Hepatocyte (in vitro differentiated cells): ENCODE data around the gene ADAM12. TPM values are rescaled to one million over a fixed set of nuclear protein-coding genes. Genes with fewer than 3 reads are reported as not detected.

ENCODE experiments used
- DNase-seq: peaks from one replicate; pipeline ENCODE4 v3.0.0-alpha.2; 2016; ENCODE audit warnings: low spot score
- H2AFZ ChIP-seq: fragments of 200-600 bp; sonication (generic); 2 replicates; pipeline ENCODE4 v1.6.0; 2016; ENCODE audit warnings: antibody characterized with exemption, mild to moderate bottlenecking
- H3K27ac ChIP-seq: fragments of 200-600 bp; sonication (generic); 2 replicates; pipeline ENCODE4 v1.5.1; 2016; ENCODE audit warnings: mild to moderate bottlenecking
- H3K27me3 ChIP-seq: fragments of 200-600 bp; sonication (generic); 2 replicates; pipeline ENCODE4 v1.6.1; 2016
- H3K36me3 ChIP-seq: fragments of 200-600 bp; sonication (generic); replicated peaks from 2 replicates; pipeline ENCODE4 v1.5.1; 2016; ENCODE audit warnings: low read depth; ENCODE audit not compliant: insufficient read depth
- H3K4me1 ChIP-seq: fragments of 200-600 bp; sonication (generic); 2 replicates; pipeline ENCODE4 v1.5.1; 2016; ENCODE audit warnings: mild to moderate bottlenecking, moderate library complexity; ENCODE audit not compliant: insufficient read depth
- H3K4me2 ChIP-seq: fragments of 200-600 bp; sonication (generic); 2 replicates; pipeline ENCODE4 v1.6.0; 2016
- H3K4me3 ChIP-seq: fragments of 200-600 bp; sonication (generic); 2 replicates; pipeline ENCODE4 v1.5.1; 2016; ENCODE audit warnings: mild to moderate bottlenecking
- H3K79me2 ChIP-seq: fragments of 200-600 bp; sonication (generic); 2 replicates; pipeline ENCODE4 v1.6.0; 2017; ENCODE audit warnings: mild to moderate bottlenecking
- H3K9me2 ChIP-seq: fragments of 200-600 bp; sonication (generic); replicated peaks from 2 replicates; pipeline ENCODE4 v1.6.0; 2017; ENCODE audit warnings: mild to moderate bottlenecking; ENCODE audit not compliant: insufficient read depth
- H3K9me3 ChIP-seq: fragments of 200-600 bp; sonication (generic); 2 replicates; pipeline ENCODE4 v1.5.1; 2016; ENCODE audit warnings: low read depth, mild to moderate bottlenecking
- H4K20me1 ChIP-seq: fragments of 200-600 bp; sonication (generic); 2 replicates; pipeline ENCODE4 v1.6.0; 2016; ENCODE audit warnings: mild to moderate bottlenecking; ENCODE audit not compliant: insufficient read depth, poor library complexity, severe bottlenecking
- CTCF ChIP-seq: fragments of 200-600 bp; sonication (generic); IDR thresholded peaks from 2 replicates; pipeline ENCODE4 v1.5.1; 2016; ENCODE audit warnings: antibody characterized with exemption, mild to moderate bottlenecking; ENCODE audit not compliant: poor library complexity
- EZH2 ChIP-seq: fragments of 200-600 bp; sonication (generic); IDR thresholded peaks from 2 replicates; pipeline ENCODE4 v1.6.1; 2016; ENCODE audit warnings: antibody characterized with exemption, mild to moderate bottlenecking, borderline replicate concordance
- EZH2phosphoT487 ChIP-seq: fragments of 200-600 bp; sonication (generic); IDR thresholded peaks from one replicate; pipeline ENCODE4 v1.6.1; 2018; ENCODE audit warnings: antibody characterized with exemption, mild to moderate bottlenecking, low read depth, moderate library complexity; ENCODE audit not compliant: unreplicated experiment, severe bottlenecking
- WGBS: methylation state at CpG from one replicate; pipeline ENCODE4 v1.1.6; 2016; ENCODE audit warnings: low lambda C conversion rate; ENCODE audit errors: missing lambda C conversion rate; 5-methylcytosine and 5-hydroxymethylcytosine counted together
- polyA plus RNA-seq: library from polyadenylated mRNA; unstranded; fragments of >200 nt; fragmentation: Nextera tagmentation; extraction: Ambion mirVana; gene quantifications from 2 replicates; pipeline ENCODE4 v1.2.1, GENCODE V29; 2016
- total RNA-seq: library from RNA; depleted of rRNA; stranded (reverse); fragments of >200 nt; gene quantifications from 2 replicates; pipeline ENCODE4 v1.2.3, GENCODE V29; 2014

The ADAM12 gene
- total and polyA plus RNA-seq, 2 experiments from 2014 or later, result 4.9 to 11.3 TPM

- H2AFZ ChIP-seq, result no peak overlapping the region
These were observed 32.5 kb upstream of the ADAM12 start for GRCh38 chr10:126420567-126421300.

GRCh38 chr10:126417220-126417825 is 29.0 kb upstream of the ADAM12 start:
- H2AFZ ChIP-seq, result no peak overlapping the region
- no peaks in the 10 kb centered on the region for H3K79me2 ChIP-seq
- no peaks in the 10 kb centered on the region for H3K36me3 ChIP-seq
- H3K27ac ChIP-seq, result no peak overlapping the region
- H3K9me2 ChIP-seq, result no peaks in the 10 kb centered on the region
- TF ChIP-seq EZH2phosphoT487, result no peak
- no peak for TF ChIP-seq EZH2
- TF ChIP-seq CTCF, result no peak
- 83% methylated on average over 4 of the region's 4 CpGs for WGBS
- no peak for DNase-seq
- no peaks in the 10 kb centered on the region for H3K4me1 ChIP-seq
- H3K9me3 ChIP-seq, result no peaks in the 10 kb centered on the region
- H3K4me2 ChIP-seq, result no peak overlapping the region
- H3K4me3 ChIP-seq, result no peak overlapping the region
- no peaks in the 10 kb centered on the region for H4K20me1 ChIP-seq
- no peaks in the 10 kb centered on the region for H3K27me3 ChIP-seq

More at GRCh38 chr10:126420567-126421300, 32.5 kb upstream of the ADAM12 start:
- 85% methylated on average over 12 of the region's 12 CpGs for WGBS
- H4K20me1 ChIP-seq, result no peaks in the 10 kb centered on the region
- no peaks in the 10 kb centered on the region for H3K27me3 ChIP-seq
- no peaks in the 10 kb centered on the region for H3K36me3 ChIP-seq
- H3K4me1 ChIP-seq, result no peaks in the 10 kb centered on the region
- DNase-seq, result no peak
- no peaks in the 10 kb centered on the region for H3K9me3 ChIP-seq
- no peak overlapping the region for H3K4me2 ChIP-seq
- H3K4me3 ChIP-seq, result no peak overlapping the region
- no peaks in the 10 kb centered on the region for H3K79me2 ChIP-seq
- TF ChIP-seq EZH2 (no peak), CTCF (no peak), EZH2phosphoT487 (no peak)
- no peaks in the 10 kb centered on the region for H3K9me2 ChIP-seq
- no peak overlapping the region for H3K27ac ChIP-seq

- no peak for DNase-seq
- Histone ChIP-seq H3K79me2 (no peaks in the 10 kb centered on the region), H3K4me1 (no peaks in the 10 kb centered on the region), H3K27ac (no peak overlapping the region), H3K9me2 (no peaks in the 10 kb centered on the region), H2AFZ (no peak overlapping the region), H3K27me3 (no peaks in the 10 kb centered on the region), H3K4me2 (no peak overlapping the region), H4K20me1 (no peaks in the 10 kb centered on the region), H3K36me3 (no peaks in the 10 kb centered on the region), H3K4me3 (no peak overlapping the region), H3K9me3 (no peaks in the 10 kb centered on the region)
- 72% methylated on average over 6 of the region's 6 CpGs for WGBS
- TF ChIP-seq EZH2, result no peak
- TF ChIP-seq EZH2phosphoT487, result no peak
- no peak for TF ChIP-seq CTCF
These were observed 21.5 kb upstream of the ADAM12 start for GRCh38 chr10:126409821-126410220.
